WTC11 (cell line): ENCODE results near the gene AHNAK. TPM values are rescaled to one million over a fixed set of nuclear protein-coding genes. Genes with fewer than 3 reads are reported as not detected.

ENCODE experiments used
- ATAC-seq: fragments of 200-7000 bp; cut with Tn5 transposase; 2 replicates; pipeline ENCODE4 v1.10.0; 2021; ENCODE audit warnings: mild to moderate bottlenecking, moderate library complexity
- CTCF ChIA-PET: fragments of 300-600 bp; sonication (Branson Sonifier 250); formaldehyde crosslinking; loops from one replicate; lab custom pipeline; 2021; ENCODE audit warnings: antibody characterized with exemption; lab: Charles Lee
- POLR2A ChIA-PET: fragments of 350-600 bp; sonication (Branson Sonifier 250); formaldehyde crosslinking; loops from one replicate; lab custom pipeline; 2021; ENCODE audit warnings: antibody characterized with exemption; lab: Charles Lee
- DNase-seq: peaks from one replicate; pipeline ENCODE4 v3.0.0; 2021; ENCODE audit warnings: low spot score
- H3K27ac Mint-ChIP-seq: 2 replicates; pipeline ENCODE4 v1.8.0; 2021; ENCODE audit warnings: mixed read lengths
- H3K27me3 Mint-ChIP-seq: 2 replicates; pipeline ENCODE4 v1.8.0; 2021; ENCODE audit warnings: low read depth, mild to moderate bottlenecking, moderate library complexity, mixed read lengths
- H3K36me3 Mint-ChIP-seq: 2 replicates; pipeline ENCODE4 v1.8.0; 2021; ENCODE audit warnings: mixed read lengths
- H3K4me1 Mint-ChIP-seq: 2 replicates; pipeline ENCODE4 v1.8.0; 2022; ENCODE audit warnings: mixed read lengths
- H3K4me3 Mint-ChIP-seq: 2 replicates; pipeline ENCODE4 v1.8.0; 2021; ENCODE audit warnings: mild to moderate bottlenecking, moderate library complexity, mixed read lengths
- H3K9me3 Mint-ChIP-seq: 2 replicates; pipeline ENCODE4 v1.8.0; 2021; ENCODE audit warnings: mixed read lengths
- ARID4B ChIP-seq: sonication (generic); formaldehyde crosslinking; IDR thresholded peaks from 2 replicates; pipeline ENCODE4 v1.8.0; 2023; ENCODE audit warnings: missing genetic modification reagents, mild to moderate bottlenecking, borderline replicate concordance
- ATF3 ChIP-seq: sonication (generic); formaldehyde crosslinking; conservative IDR thresholded peaks from 2 replicates; pipeline ENCODE4 v1.8.1; 2022; ENCODE audit warnings: mild to moderate bottlenecking, missing genetic modification reagents
- E2F4 ChIP-seq: sonication (generic); formaldehyde crosslinking; IDR thresholded peaks from 2 replicates; pipeline ENCODE4 v1.8.1; 2022; ENCODE audit warnings: low read depth, mild to moderate bottlenecking, moderate library complexity, missing genetic modification reagents, borderline replicate concordance
- ERG ChIP-seq: fragments of 250-450 bp; sonication (Bioruptor Pico); IDR thresholded peaks from 2 replicates; pipeline ENCODE4 v1.8.0; 2021; ENCODE audit warnings: mild to moderate bottlenecking
- FOXK1 ChIP-seq: sonication (generic); formaldehyde crosslinking; IDR thresholded peaks from 2 replicates; pipeline ENCODE4 v1.8.0; 2022; ENCODE audit warnings: mild to moderate bottlenecking, moderate library complexity, missing genetic modification reagents
- GABPB1 ChIP-seq: sonication (generic); formaldehyde crosslinking; IDR thresholded peaks from 2 replicates; pipeline ENCODE4 v1.8.1; 2023; ENCODE audit warnings: mild to moderate bottlenecking, missing genetic modification reagents
- KAT7 ChIP-seq: sonication (generic); formaldehyde crosslinking; IDR thresholded peaks from 2 replicates; pipeline ENCODE4 v1.8.1; 2023; ENCODE audit warnings: missing genetic modification reagents, mild to moderate bottlenecking, borderline replicate concordance
- PRDM15 ChIP-seq: sonication (generic); formaldehyde crosslinking; IDR thresholded peaks from 2 replicates; pipeline ENCODE4 v1.8.0; 2022; ENCODE audit warnings: missing genetic modification reagents
- USF1 ChIP-seq: sonication (generic); formaldehyde crosslinking; IDR thresholded peaks from 2 replicates; pipeline ENCODE4 v1.8.0; 2022; ENCODE audit warnings: mild to moderate bottlenecking, missing genetic modification reagents
- ZBTB21 ChIP-seq: sonication (generic); formaldehyde crosslinking; IDR thresholded peaks from 2 replicates; pipeline ENCODE4 v1.8.1; 2023; ENCODE audit warnings: mild to moderate bottlenecking, missing genetic modification reagents, borderline replicate concordance
- ZMAT4 ChIP-seq: fragments of 250-450 bp; sonication (Bioruptor Pico); IDR thresholded peaks from 2 replicates; pipeline ENCODE4 v1.9.0; 2021; ENCODE audit warnings: mild to moderate bottlenecking
- ZNF138 ChIP-seq: sonication (generic); formaldehyde crosslinking; conservative IDR thresholded peaks from 2 replicates; pipeline ENCODE4 v1.8.1; 2022; ENCODE audit warnings: mild to moderate bottlenecking, moderate library complexity, missing genetic modification reagents
- ZNF532 ChIP-seq: fragments of 250-450 bp; sonication (Bioruptor Pico); IDR thresholded peaks from 2 replicates; pipeline ENCODE4 v1.9.0; 2021; ENCODE audit warnings: mild to moderate bottlenecking, borderline replicate concordance
- total RNA-seq: library from RNA; stranded (reverse); gene quantifications from 3 replicates; pipeline ENCODE4 v1.2.3, GENCODE V29; 2021

Gene AHNAK
- total RNA-seq, 1 experiment from 2014 or later: 21.0 TPM

GRCh38 chr11:62432695-62433094 is 113.9 kb downstream of the AHNAK start (continued):
- TF ChIP-seq ZNF532 (CRISPR knock-in tag) (no peak), ATF3 (CRISPR knock-in tag) (no peak), E2F4 (CRISPR knock-in tag) (no peak), USF1 (CRISPR knock-in tag) (no peak)
- TF ChIP-seq, all 79 proteins: peak for 0

GRCh38 chr11:62431171-62431901 is 115.3 kb downstream of the AHNAK start:
- ATAC-seq (no peak), DNase-seq (no peak)
- Mint-ChIP-seq H3K9me3 (peaks cover 10% of the 10 kb centered on the region), H3K36me3 (no peaks in the 10 kb centered on the region), H3K4me1 (peaks cover 8% of the 10 kb centered on the region), H3K27ac (no peak overlapping the region), H3K4me3 (no peak overlapping the region), H3K27me3 (no peaks in the 10 kb centered on the region; the same call in 1 of the 2 replicates)
- no peak for TF ChIP-seq ERG (CRISPR knock-in tag)
- no peak for TF ChIP-seq ARID4B (CRISPR knock-in tag)
- ChIA-PET POLR2A (no interaction called here), CTCF (no interaction called here)

GRCh38 chr11:62430425-62430824 is 116.2 kb downstream of the AHNAK start:
- peaks cover 10% of the 10 kb centered on the region for H3K9me3 Mint-ChIP-seq
- CTCF ChIA-PET: interaction anchor here (1.2 to 1.8 kb wide), 2 partner anchors 36 to 130 kb away, joined by 3 to 4 read pairs; no protein-coding TSS in a partner anchor
- no peaks in the 10 kb centered on the region for H3K36me3 Mint-ChIP-seq
- H3K4me1 Mint-ChIP-seq: peaks cover 10% of the 10 kb centered on the region
- no peaks in the 10 kb centered on the region; the same call in 1 of the 2 replicates for H3K27me3 Mint-ChIP-seq
- H3K27ac Mint-ChIP-seq: no peak overlapping the region
- no peak for DNase-seq
- no peak overlapping the region for H3K4me3 Mint-ChIP-seq
- no peak for ATAC-seq
- POLR2A ChIA-PET: no interaction called here
- TF ChIP-seq ZBTB21 (CRISPR knock-in tag) (no peak), ZNF138 (no peak), PRDM15 (CRISPR knock-in tag) (no peak), KAT7 (CRISPR knock-in tag) (no peak), FOXK1 (no peak), GABPB1 (CRISPR knock-in tag) (no peak), ZMAT4 (no peak)
